ENCODE measurements around the gene ARMS2.

GRCh38 chr10:122413327-122413726, 41.1 kb upstream of the ARMS2 start:
- TF ChIP-seq CTCF (conservative IDR thresholded peaks at IDR 0.05; ENCODE audit: low read length) (no peak), EZH2phosphoT487 (IDR thresholded peaks at IDR 0.05; ENCODE audit: borderline replicate concordance, low read depth, low read length) (no peak)
